HT-29 (cell line): ENCODE results near the gene TTN. TPM values are rescaled to one million over a fixed set of nuclear protein-coding genes. Genes with fewer than 3 reads are reported as not detected.
"Not testable (repeated sequence)": the region's sequence is repeated elsewhere in the genome, so short reads cannot be mapped to it uniquely, and the experiment has no call there.

Source experiments
- DNase-seq: peaks from one replicate; pipeline ENCODE4 v3.0.0-alpha.2; 2015; ENCODE audit warnings: low spot score
- total RNA-seq: library from RNA; depleted of rRNA; stranded (reverse); fragments of >200 nt; shearing (Covaris generic); gene quantifications from 2 replicates; pipeline ENCODE4 v1.2.3, GENCODE V29; 2014

Gene TTN
- total RNA-seq, 1 experiment from 2014 or later: under 0.01 TPM

DNA sequence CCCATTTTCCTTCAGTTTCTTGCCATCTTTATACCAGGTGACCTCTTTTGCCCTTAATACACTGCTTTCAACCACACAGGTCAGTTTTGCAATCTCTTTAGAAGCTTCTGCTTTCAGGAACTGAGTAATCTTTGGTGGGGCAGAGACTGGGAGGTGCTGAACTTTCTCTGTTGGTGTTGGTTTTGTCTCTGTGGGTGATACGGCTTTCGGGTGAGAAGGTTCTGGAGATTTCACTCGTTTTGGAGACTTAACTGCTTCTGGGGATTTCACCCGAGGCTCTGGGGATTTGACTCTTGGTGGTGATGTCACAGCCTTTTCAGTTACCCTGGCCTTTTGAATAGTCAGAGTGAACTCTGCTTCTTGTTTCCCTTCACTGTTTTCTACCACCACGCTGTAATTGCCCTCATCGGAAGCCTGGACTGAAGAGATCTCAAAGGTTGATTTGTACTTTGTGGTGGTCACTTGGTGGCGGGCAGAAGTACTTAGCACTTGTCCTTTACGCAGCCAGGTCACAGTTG is 276.5 kb downstream of the TTN start:
- no peak for DNase-seq

DNA sequence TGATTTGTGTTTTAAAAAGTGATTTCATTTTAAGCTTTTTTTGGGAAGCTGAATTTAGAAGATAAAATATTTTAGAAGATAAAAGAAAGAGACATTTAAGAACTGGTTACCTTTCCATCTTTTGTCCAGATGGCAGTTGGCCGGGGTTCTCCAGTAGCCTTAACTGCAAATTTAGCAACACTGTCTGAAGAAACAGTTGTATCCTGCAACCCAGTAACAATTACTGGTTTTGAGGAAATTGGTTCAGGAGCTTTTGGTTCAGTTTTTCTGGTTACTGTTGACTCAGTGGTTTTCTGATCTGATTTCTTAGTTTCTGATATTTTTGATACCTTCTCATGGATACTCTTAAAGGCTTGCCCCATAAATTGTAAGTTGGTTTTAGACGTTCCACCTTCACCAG is 277.1 kb downstream of the TTN start:
- DNase-seq: no peak

- DNase-seq: no peak
These were observed 278.0 kb downstream of the TTN start for GRCh38 chr2:178529194-178529593.

DNA sequence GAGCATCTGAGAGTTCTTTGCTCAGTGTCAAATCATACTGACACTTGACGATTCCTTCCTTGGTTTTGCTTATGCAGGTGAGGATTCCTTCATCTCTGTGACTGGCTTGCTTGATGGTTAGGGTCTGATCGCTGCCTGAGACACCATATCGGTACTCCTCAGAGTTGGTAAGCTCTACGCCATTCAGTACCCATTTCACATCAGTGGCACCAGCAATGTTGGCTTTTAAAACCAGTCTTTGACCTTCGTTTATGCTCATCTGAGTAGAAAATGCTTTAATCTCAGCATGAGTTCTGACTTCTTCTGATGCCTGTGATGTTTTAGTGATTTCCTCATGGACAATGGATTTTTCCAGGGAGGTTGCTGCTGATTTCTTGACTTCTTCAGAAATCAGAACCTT is 278.6 kb downstream of the TTN start:
- no peak for DNase-seq

DNA sequence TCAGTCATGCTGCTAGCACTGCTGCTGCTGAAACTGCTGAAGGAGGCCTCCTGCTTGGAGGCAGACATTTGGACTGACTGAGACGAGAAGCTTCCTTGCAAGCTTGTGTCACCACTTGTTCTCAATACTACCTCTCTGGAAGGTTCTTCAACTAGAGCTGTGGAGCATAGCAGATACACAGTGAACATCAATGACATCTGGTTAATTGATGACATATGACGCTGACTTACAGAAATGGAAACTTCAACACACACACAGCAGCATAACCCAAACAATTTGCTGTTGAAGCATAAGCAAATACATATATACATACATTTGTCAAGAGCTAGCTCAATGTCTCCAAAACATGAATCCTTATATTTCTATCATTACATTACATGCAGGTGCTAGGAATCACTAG is 279.6 kb downstream of the TTN start:
- DNase-seq: no peak

DNA sequence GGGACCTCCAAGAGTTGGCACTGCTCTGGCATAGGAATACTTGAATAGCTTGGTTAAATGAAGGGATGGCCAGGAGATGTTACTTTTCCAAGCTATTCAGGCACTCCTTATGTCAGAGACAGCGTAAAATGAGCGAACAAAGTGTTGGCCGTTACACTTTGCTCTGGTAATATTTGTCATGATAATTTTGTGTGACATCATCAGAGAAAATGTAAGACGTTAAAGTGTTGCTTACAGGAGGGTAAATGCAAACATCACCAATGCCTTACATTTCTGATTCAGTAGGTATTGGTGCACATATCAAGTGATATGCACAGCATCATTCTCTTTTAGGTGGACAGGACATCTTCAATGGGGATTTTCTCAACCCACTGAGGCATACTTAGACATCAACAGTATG is 281.0 kb downstream of the TTN start:
- DNase-seq: no peak

- DNase-seq: not testable (repeated sequence)
These were observed 281.8 kb downstream of the TTN start for GRCh38 chr2:178525460-178525859.

GRCh38 chr2:178525010-178525409 is 282.2 kb downstream of the TTN start:
- DNase-seq: not testable (repeated sequence)

GRCh38 chr2:178523596-178524134 is 283.6 kb downstream of the TTN start:
- no peak for DNase-seq

GRCh38 chr2:178522950-178523595 is 284.1 kb downstream of the TTN start:
- no peak for DNase-seq

- DNase-seq: no peak
These were observed 285.7 kb downstream of the TTN start for GRCh38 chr2:178521304-178522150.

DNA sequence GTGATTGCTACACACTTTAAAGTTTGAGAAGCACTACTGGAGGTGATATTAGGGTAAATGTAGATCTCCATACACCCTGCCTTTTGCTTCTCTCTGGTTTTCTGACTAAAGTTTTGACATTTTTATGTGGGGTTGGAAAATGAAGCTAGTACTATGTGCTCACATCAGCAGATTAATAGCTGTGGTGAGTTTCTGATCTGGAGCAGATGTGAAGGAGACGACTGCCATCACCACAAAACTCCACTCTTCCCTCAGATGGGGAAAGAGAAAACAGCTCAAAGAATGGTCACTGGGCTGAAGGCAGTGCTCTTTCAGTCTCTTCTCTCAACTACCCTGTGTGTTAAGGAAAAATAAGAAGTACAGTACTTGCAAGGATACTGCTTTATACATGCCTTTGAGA is 289.7 kb downstream of the TTN start:
- DNase-seq: no peak

GRCh38 chr2:178514664-178515063 is 292.6 kb downstream of the TTN start:
- no peak for DNase-seq

DNA sequence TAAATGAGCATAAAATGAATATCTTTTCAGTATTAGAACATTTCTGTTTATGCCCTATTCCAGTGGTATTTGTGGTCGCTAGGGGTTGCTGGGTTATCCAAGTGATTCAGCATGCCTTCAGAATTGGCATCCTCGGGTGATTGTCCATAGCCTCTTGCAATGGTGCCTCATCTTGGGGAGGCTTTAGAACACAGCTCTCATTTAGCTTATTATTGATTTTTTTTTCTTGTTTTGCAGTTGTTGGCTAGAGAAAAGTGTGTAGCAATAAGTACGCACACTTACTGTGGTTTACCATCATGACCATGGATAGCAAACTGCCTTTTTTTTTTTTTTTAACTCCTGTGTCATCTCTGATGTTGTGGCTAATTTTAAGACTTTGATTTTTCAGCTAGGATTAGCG is 293.3 kb downstream of the TTN start:
- no peak for DNase-seq

DNA sequence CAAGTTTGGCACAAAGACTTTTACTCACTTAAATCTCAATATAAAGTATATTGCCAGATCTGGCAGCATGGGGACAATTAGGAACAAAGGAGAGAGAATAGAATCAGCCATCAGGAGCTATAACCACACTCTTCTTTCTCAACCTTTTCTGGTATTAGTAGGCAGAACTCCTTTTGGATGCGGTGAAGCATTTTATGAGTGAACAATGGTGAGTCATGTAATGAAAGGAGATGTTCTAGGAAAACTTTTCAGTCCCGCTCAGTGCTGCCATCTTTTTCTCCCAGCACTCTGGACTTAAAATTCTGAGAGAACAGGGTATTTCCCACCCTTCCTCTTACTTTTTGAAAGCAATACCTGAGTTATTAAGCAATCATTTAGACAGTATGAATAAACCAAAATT is 294.7 kb downstream of the TTN start:
- DNase-seq: no peak

GRCh38 chr2:178510384-178510783 is 296.8 kb downstream of the TTN start:
- DNase-seq: no peak

DNA sequence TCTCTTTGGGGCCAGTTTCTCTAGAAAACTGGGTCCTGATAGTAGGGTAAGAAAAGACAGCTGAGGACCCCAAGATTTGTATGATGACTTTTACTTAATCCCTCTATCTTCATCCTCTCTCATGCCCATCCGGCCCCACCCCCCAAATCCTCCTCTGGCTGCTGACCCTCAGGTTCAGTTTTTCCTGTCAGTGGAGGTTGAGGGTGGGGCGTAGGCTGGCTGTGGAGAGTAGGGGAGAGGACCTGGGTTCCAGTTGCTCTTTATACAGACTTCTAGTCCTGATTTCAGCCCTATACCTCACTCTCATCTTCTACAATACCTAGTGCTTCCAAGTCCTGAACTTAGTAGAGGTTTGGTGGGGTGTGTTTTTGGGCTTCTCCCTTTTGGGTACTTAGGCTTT is 298.6 kb downstream of the TTN start:
- DNase-seq: no peak

DNA sequence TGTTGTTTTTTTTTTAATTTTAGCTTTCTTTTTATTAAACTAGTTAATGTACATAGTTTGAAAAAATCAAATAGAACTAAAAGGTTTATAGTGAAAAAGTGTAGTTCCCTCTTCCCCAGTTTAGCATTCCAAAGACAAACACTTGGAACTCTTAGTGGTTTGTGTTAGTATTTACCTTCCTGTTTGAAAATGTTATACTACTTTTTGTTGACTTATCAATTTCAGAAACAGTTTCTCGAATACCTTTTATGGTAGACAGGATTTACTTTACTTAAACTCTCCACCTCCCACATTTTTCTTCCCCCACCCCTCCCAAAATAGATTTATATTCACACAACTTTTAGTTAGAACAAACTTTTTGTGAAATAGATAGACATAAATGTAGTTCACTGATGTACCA is 300.3 kb downstream of the TTN start:
- DNase-seq: no peak

DNA sequence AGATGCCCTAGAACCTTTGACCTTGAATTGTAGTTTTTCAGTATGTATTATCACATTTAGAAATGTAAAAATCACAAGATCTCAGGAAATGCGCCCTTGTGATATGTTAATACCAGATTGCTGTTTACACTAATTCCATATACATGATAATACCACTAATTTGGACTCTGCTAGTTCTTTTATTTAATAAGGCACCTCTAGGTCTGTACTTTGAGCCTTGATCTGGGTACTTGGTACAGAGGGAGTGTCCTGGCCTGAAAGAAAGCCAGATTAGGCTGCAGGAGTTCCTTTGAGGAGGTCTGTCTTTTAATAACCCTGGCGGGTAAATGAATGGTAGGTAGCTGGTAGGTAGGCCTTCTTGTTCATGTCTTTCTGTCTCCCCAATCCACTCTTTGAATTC is 300.7 kb downstream of the TTN start:
- no peak for DNase-seq

GRCh38 chr2:178506101-178506500 is 301.1 kb downstream of the TTN start:
- no peak for DNase-seq

- DNase-seq: no peak
These were observed 304.5 kb downstream of the TTN start for GRCh38 chr2:178502751-178503150.

GRCh38 chr2:178499640-178500039 is 307.6 kb downstream of the TTN start:
- no peak for DNase-seq

DNA sequence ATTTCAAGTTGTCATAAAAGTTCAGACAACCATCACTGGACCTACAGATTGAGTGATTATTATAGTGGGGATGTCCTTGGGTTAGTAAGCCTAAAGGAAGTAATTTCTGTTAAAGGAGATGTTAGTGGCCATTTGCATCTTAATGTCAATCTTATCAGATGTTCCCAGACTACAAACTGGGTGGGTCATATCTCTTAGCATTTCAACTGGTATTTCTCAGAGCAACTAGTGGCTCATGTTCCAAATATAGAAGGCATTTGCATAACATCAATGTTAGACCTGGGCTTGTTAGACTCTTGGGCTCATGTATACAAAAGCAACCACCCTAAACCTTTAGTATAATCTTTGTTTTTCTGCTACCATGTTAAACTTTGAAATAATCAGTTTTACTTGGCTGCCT is 309.1 kb downstream of the TTN start:
- no peak for DNase-seq
